HG02973 (cell line): ENCODE data around the gene ALOXE3.

Experiments used
- ATAC-seq: cut with Tn5 transposase; IDR thresholded peaks from one replicate; pipeline ENCODE4 v1.9.1; 2021; ENCODE audit warnings: moderate library complexity; ENCODE audit not compliant: unreplicated experiment

ALOXE3 gene

DNA sequence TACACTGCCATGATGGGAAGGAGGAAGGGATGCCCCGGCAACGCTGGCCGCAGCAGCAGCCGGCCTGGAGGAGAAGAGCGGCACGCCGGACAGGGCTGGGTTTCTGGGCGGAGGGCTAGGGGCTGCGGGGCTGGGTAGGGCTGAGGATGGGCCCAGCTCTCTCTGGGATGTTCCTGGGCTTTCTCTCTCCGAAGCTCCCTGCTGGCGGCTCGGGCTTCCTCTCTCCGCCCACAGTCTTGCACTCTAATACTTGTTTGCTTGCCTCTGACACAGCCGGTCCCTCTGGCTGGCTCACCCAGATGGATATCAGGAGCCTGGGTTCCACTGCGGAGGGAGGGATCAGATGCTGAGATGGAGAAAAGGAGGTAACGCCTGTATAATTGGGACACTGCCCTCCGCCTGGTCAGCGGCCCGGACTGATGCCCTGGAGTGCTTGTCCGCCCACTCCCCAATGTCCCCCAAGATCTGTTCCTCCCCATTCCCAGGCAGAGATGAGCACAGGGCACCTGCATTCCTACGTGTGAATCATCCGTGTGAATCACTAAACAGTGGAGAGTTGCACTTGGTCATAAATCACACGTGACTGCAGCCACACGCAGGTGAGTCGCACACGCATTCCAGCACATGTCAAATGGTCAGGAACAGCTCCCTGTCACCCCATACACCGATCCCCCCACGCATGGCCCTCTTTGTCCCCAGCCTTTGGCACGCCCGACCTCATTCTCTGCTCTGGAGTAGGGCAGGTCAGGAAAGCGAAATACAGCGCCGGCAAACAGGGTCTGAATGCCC is at the start of gene ALOXE3:
ALOXE3 (minus strand) TSS at position 535 of the 789 bp plus-strand sequence; CDS start at position 11, 524 bp downstream.
- ATAC-seq: no peak

DNA sequence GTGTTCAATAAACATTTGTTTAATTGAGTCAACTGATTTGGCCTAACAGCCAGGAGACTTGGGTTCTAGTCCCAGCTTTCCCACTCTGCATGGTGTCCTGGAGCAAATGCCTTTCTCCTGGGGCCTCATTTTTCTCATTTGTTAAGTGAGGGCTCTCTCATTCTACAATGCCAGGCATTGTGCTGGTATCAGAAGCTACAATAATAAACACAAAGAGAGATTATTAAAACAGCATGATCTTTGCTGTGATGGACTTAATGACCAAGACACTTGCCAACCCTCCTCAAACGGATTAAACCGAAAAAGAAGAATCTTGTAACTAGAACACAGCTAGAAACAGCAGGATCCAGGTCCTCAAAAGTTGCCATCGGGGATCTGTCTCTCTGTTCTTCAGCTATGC is 49.2 kb upstream of the ALOXE3 start:
- ATAC-seq: no peak

DNA sequence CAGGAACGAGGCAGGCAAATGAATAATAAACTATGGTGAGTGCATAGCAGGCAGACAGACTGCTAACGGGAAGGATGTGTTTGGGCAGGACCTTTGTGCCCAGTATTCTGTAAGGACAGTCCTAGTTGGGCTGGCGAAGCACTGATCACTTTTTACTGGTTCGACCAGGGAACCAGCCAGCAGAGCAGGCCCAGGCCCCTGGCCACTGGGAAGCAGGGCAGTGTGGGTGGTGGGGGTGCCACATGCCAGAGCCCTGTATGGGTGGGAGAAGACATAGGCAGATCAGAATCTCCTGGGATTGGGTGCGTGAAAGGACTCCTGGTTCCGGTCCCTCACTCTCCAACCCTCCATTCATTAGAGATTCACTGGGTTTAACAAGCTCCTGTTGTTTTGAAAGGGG is 48.4 kb upstream of the ALOXE3 start:
- ATAC-seq: no peak

DNA sequence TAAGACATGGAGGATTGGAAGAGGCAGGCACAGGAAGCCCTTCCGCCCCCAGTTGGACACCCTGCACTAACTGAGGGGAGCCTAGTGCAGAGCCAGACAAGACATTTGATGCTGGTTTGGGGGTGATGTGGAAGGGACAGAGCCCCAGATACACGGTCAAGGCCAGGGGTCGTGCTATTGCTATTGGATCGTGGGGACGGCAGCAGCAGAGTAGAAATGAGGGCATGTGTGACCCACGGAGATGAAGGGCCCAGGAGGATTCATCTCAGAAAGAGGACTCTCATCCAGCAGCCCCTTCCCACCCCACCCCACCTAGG is 46.5 kb upstream of the ALOXE3 start:
- ATAC-seq: no peak

DNA sequence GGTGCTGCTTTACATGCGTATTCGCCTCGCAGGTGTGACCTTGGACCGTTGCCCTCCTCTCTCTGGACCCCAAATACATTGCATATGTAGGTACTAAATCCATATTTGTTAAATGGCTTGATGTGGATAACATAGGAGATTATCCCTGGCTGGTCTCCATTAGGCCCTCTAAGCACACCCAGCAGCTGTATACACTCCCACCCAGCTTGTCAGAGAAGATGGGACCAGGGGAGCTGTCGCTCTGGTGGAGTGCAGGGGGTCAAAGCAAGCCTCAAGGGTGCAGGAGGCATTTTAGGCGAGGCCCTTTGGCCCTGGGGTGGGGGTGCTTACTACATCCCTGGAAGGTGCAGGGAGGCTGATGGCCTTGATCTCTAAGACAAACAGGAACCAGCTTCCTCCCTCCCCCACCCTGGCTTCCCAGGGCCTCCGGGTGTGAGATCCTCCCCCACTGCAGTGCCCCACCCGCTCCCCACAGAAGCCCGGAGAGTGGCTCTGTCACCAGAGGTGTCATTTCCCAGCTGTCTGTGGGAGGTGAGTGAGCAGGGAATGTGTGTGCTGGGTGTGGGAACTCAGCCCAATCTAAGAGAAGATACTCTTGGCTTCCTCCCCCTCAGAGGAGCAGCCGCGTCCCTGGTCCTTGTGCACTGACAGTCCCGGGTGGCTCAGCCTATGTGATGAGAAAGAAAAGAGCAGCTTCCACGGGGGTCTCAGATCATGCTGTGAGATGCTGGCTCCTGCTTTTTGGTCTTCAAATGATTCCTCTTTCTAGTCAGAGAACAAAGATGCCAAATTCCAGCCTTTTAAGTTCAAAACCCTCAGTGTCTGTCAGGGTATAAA is 45.9 kb upstream of the ALOXE3 start:
- no peak for ATAC-seq

DNA sequence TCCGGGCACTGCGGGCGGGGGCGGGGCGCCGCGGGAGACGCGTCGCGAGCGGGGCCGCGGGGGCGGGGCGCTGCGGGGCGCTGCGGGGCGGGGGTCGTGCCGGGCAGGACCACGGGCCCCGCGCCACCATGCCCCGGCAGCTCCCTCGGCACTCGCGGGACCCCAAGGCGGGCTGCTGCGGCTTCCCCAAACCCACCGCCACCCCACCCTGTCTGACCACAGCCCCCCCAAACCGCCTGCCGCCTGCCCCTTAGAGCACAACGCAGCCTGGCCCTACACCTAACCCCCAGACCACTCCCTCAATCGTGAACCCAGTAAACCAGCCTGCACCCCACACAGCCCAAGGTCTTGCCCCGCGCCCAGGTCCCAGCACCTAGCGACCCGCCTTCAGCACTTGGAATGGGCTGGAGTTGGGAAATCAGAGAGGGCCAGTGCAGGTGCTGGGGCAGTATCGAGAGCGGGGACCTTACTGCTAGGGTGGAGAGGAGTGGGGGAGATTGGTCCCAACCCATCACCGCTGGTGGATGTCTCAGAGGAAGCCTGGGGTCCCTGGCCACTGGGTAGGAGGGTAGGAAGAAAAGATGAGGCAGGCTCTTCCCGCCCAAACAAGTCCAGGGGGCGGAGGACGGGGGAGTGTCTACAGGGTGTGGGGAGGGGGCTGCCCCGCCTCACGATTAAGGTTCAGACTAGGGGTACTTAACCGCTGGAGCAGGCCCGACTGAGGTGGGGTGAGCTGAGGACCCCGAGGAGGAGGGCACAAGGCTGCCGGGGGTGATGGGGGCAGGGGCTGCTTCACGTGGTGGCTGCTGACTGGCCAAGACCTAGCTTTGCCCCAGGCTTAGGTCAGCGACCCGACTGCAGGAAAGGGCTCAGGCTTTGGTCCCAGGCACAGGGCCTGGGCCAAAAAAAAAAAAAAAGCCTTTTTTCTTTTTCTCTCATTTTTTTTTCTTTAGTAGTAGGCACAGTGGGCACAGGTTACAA is 45.0 kb upstream of the ALOXE3 start:
- ATAC-seq: no peak

DNA sequence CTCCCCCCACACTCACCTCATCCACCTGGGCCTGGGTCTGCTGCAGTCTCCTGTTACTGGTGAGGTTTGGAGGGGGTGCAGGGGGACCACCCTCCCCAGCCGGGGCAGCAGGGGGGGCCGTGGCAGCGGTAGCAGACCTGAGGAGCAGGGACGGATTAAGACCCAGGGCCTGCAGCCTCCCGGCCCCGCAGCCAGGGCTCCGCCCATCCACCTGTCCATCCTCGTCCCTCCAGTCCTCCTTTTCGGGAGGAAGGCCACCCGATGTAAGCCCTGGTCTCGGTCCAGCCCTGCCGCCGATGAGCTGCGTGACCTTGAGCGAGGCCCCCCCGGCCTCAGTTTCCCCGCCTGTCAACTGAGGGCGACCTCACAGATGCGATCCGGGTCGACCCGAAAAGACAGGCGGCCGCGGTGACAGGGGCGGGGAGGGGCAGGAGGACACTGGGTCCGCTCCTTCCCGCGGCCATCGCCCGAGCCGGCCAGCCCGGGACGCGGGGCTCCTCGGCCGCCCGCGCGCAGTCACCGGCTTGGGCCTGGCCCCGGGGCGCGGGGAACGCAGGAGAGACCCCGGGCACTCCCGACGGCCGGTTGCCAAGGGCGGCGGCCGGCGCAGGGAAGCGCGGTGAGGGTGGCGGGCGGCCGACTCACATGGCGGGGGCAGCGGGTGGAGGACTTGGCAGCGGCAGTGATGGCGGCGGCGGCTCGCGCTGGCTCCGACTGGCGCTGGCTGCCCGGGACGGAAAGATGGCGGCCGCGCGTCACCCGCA is 44.1 kb upstream of the ALOXE3 start, which contains the start of gene VAMP2:
VAMP2 (minus strand) TSS at position 716 of the 764 bp plus-strand sequence; CDS start at position 647, 69 bp downstream.
- ATAC-seq: no peak

DNA sequence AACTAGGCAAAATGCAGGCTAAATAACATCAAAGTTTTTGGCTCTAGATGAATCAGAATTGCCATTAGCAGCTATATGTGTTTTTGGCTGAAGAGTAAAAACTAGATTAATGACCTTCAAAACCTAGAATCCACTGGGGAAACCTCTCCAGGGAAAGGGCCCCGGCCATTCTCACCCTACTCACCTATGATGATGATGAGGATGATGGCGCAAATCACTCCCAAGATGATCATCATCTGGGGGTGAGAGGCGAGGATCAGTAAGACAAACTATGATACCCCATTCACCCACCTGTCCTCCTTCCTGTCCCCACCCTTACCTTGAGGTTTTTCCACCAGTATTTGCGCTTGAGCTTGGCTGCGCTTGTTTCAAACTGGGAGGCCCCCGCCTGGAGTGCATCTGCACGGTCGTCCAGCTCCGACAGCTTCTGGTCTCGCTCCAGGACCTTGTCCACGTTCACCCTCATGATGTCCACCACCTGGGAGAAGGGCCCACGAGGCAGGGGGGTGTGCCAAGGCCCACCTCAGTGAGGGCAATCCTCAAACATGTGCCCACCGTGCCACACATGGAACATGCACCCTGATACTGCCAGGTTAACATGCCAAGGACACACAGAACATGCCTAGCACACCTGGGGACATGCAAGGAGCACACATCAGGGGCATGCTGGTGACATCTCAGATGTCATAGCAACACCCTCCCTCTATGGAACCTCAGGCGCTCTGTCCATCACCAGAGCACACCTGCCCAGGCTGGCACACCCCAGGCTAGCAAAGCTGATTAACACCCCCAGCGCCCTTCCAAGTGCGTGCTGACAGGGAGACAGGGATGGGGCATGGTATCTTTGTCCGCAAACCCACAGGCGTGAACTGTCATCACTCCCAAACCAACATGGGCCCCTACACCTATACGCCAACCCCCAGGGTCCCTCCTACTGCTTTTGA is 43.2 kb upstream of the ALOXE3 start:
- no peak for ATAC-seq

DNA sequence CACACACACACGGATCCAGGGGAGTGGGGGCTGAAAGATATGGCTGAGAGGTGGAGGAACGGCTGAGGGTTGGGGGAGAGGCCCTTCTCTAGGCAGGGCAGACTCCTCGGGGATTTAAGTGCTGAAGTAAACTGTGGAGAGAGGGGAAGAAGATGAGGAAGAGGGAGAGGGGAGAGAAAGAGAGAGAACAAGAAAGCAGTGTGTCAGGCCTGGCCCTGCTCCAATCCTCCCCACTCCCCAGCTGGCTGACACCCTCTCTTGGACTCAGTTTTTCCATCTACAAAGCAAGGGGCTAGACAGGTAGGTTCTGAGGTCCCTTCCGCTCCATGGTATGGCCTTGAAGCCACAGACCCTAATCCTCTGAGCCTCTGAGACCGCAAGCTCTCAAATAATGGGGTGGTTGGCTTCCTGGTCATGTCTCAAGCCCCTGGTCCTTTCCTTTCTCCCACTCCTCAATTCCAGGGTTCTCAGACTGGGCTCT is 42.5 kb upstream of the ALOXE3 start:
- ATAC-seq: no peak

DNA sequence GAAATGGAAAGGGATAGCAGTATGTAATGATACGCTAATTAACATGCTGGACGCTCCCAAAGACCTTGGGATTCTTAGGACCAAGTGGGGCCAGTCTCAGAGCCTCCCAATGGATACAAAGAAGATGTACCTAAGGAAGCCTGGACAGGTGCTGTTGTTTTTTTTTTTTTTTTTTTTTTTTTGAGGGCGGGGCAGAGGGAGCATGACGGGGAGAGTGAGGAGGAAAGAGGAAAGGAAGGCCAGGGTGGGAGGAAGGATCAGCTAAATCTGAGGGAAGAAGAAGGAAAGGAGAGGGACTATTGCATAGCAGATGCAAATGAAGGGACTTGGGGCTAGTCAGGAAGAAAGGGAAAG is 41.9 kb upstream of the ALOXE3 start:
- no peak for ATAC-seq

DNA sequence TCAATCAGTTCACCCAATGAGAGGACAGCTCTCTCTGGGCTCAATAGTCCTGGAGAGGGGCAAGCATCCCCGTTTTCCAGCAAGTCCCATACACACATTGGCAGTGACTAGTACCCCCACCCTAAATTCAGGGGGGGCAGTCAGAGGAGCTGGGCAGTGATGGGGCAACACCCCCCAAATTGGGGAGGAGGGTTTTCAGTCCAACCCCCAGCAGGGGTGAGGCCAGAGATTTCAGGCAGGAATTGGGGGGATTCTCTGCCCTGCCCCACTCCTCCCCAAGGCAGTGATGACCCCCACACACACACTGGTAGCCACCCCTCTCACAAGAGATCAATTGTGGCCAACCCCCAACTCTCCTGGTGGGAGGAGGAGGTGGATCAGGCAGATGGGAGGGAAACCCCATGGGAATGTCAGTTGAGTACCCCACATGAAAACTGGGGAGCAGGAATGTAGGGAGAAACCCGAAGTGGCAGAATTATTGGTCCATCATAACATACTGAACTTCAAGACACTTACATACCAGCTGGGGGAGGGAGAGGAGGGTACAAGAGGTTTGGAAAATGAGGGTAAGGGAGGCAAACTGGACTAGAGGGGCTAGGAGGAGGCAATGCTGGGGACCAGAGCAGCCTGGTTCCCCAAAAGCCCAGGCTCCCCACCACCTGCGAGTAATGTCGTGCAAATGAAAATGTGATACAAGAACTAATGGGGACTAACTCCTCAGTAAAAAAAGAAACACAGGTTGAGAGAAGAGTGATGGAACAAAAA is 41.3 kb upstream of the ALOXE3 start:
- ATAC-seq: no peak

DNA sequence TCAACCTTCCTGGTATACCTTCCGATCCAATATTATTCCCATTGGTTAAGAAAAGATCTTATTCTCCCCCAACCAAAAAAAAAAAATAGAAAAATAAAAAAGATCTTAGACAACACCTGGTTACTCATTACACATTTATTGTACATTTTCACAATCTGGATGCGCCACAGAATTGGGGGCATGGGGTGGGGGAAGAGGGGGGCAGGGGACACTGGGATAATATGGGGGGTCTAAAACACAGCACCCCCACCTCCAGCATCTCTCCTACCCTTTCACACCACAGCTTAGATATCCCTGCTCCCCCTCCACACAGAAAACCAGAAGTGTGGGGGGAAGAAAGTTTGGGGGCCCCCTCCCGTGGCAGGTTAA is 40.7 kb upstream of the ALOXE3 start:
- ATAC-seq: no peak

DNA sequence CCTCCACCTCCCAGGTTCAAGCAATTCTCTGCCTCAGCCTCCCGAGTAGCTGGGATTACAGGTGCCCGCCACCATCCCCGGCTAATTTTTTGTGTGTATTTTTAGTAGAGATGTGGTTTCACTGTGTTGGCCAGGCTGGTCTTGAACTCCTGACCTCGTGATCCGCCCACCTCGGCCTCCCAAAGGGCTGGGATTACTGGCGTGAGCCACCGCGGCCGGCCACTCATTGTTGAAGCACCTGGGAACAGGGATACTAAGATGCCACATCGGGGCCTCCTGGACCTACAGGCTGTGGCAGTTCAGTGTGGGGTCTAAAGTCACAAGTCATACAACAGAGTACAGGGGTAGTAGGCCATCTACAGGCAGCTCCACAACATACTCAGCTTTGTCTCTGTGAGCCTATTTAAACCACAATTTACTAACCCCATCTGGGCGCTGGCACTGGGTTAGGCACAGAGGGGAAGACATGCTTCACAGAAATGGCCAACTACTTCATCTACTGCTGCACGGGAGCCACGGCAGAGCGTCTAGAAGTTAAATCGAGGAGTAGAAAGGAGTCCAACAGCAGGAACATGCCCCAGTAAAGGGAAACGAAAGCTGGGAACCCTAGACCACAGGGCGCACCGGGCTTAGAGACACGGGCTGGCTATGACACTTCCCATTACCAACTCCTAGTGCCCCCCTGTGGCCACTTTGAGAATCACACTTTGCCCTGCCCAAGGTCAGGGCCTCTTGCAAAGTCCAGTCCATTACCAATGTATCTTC is 40.1 kb upstream of the ALOXE3 start:
- ATAC-seq: no peak

DNA sequence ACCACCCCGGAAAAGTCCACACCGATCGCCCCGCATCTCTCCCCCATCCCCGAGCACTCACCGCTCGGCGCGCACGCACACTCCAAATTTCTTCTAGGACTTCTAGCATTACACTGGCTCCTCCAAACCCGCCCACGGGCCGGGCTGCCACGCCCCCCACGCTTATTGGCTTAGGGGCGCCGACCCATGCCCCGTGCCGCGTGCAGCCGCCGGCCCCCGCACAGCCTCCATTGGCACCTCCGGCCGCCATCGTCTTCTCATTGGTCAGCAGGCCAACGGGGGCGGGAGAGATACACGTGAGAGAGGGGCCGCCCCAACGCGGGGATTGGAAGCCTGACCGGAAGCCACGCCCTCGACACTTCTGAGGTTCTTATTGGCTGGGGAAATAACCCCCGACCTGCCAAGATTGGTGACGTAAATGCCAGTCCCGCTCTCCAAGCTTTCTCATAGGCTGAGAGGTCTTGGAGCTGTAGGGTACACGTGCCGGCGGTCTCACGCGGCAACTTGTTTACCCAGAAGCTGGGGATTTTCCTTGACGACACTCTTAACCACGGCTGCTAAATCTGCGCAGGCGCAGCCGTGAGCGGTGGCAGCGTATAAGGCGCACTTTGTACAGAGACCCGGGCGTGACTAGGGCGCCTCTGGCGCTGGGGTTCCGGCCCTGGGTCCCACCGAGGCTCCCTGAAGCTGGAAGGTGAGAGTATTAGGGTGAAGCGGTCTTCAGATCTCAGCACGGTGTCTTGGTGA is 38.1 kb upstream of the ALOXE3 start:
- ATAC-seq: peak; percentile 63

DNA sequence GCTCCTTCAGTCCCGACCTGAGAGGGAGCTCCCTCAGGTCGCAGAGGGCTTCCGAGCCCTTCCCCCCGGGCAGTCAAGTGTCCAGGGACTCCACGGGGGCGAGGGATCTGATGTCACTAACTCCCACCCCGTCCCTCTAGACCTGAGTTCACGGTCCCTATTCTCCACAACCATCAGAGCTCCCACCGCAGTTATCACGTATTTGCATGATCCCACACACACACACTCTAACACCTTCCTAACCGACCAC is 37.6 kb upstream of the ALOXE3 start:
- ATAC-seq: no peak

DNA sequence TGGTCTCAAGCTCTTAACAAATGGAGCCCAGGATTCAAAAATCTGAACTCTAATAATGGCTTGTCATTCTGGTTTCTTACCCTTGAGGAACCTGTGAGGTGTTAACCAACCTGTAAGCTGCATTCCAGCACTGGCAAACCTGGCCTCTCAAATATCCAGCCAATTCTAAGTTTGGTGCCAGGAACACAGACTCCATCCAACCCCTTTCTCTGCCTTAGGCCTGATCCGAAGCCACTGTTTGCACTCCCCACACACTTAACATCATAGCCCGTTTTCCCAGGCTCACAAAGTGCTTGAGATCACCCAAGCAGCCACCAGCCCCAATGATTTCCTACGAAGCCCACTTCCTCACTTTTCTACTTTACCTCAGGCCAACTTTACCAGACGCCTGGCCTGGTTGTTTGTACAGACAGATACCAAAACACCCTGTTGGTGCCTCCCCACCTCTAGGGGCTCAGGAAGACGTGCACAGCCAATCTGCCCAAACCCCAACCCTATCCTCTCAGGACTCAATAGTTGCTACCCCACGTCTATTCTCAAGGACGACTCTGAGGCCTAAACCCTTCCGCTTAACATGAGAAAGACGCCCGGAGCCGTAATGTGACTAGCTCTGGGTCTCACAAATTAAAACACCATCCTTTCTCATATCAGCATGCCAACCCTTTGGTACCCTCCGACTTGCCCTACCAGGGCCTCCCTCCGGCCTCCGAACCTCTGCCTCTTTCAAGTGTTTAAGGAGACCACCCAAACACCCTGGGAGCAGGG is 37.1 kb upstream of the ALOXE3 start:
- ATAC-seq: no peak
